Neural cell (in vitro differentiated cells): ENCODE data around the gene BMP7.

Source experiments
- CTCF ChIP-seq: fragments of 450-650 bp; IDR thresholded peaks from 2 replicates; pipeline ENCODE4 v1.5.1; 2014; ENCODE audit warnings: antibody characterized with exemption, mild to moderate bottlenecking, moderate library complexity; ENCODE audit not compliant: poor library complexity, severe bottlenecking
- EP300 ChIP-seq: fragments of 450-650 bp; conservative IDR thresholded peaks from 2 replicates; pipeline ENCODE4 v1.6.1; 2014; ENCODE audit warnings: antibody characterized with exemption, mild to moderate bottlenecking, moderate library complexity; ENCODE audit not compliant: poor library complexity, severe bottlenecking
- EZH2 ChIP-seq: fragments of 200-600, 300-800 bp; shearing (Covaris generic), sonication (generic); IDR thresholded peaks from 2 replicates; pipeline ENCODE4 v1.6.1; 2014; ENCODE audit warnings: antibody characterized with exemption, low read length, borderline replicate concordance, mild to moderate bottlenecking; ENCODE audit not compliant: insufficient read depth, poor library complexity, severe bottlenecking
- MXI1 ChIP-seq: fragments of 450-650 bp; conservative IDR thresholded peaks from 2 replicates; pipeline ENCODE4 v1.6.1; 2014; ENCODE audit warnings: antibody characterized with exemption, mild to moderate bottlenecking; ENCODE audit not compliant: poor library complexity, severe bottlenecking
- POLR2AphosphoS5 ChIP-seq: IDR thresholded peaks from 2 replicates; pipeline ENCODE4 v1.6.1; 2012
- RAD21 ChIP-seq: fragments of 450-650 bp; conservative IDR thresholded peaks from 2 replicates; pipeline ENCODE4 v1.6.1; 2014; ENCODE audit warnings: antibody characterized with exemption, mild to moderate bottlenecking, moderate library complexity
- REST ChIP-seq: IDR thresholded peaks from 2 replicates; pipeline ENCODE4 v1.6.1; 2012; ENCODE audit warnings: borderline replicate concordance
- SMC3 ChIP-seq: fragments of 450-650 bp; conservative IDR thresholded peaks from 2 replicates; pipeline ENCODE4 v1.6.1; 2014; ENCODE audit warnings: antibody characterized with exemption, mild to moderate bottlenecking, moderate library complexity; ENCODE audit not compliant: poor library complexity
- TAF1 ChIP-seq: IDR thresholded peaks from 2 replicates; pipeline ENCODE4 v1.6.1; 2012; ENCODE audit warnings: low read depth

GRCh38 chr20:57269148-57269984 lies 2.9 kb upstream of the BMP7 start:
- TF ChIP-seq MXI1 (no peak), CTCF (no peak), EP300 (no peak), TAF1 (no peak), EZH2 (no peak), REST (no peak), RAD21 (no peak), POLR2AphosphoS5 (no peak), SMC3 (no peak)
